DND-41 (cell line): ENCODE measurements around the gene PLD5.

ENCODE experiments used
- EZH2 ChIP-seq: IDR thresholded peaks from 3 replicates; pipeline ENCODE4 v1.6.1; 2012; ENCODE audit warnings: borderline replicate concordance, low read depth, mild to moderate bottlenecking, moderate library complexity, low read length, inconsistent platforms; ENCODE audit not compliant: severe bottlenecking
- TF ChIP-seq, protein P1 (sequence below): IDR thresholded peaks from 2 replicates; pipeline ENCODE4 v1.5.1; 2012; ENCODE audit warnings: borderline replicate concordance, low read length, moderate library complexity, mild to moderate bottlenecking; ENCODE audit not compliant: poor library complexity, severe bottlenecking; ENCODE audit errors: extremely low read depth

- TF ChIP-seq, protein P1, sequence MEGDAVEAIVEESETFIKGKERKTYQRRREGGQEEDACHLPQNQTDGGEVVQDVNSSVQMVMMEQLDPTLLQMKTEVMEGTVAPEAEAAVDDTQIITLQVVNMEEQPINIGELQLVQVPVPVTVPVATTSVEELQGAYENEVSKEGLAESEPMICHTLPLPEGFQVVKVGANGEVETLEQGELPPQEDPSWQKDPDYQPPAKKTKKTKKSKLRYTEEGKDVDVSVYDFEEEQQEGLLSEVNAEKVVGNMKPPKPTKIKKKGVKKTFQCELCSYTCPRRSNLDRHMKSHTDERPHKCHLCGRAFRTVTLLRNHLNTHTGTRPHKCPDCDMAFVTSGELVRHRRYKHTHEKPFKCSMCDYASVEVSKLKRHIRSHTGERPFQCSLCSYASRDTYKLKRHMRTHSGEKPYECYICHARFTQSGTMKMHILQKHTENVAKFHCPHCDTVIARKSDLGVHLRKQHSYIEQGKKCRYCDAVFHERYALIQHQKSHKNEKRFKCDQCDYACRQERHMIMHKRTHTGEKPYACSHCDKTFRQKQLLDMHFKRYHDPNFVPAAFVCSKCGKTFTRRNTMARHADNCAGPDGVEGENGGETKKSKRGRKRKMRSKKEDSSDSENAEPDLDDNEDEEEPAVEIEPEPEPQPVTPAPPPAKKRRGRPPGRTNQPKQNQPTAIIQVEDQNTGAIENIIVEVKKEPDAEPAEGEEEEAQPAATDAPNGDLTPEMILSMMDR, result no peak
- TF ChIP-seq EZH2, result no peak
These were observed 435.6 kb downstream of the PLD5 start for GRCh38 chr1:242088875-242089274.
